ENCODE measurements around the gene SLC2A4RG. TPM values are rescaled to one million over a fixed set of nuclear protein-coding genes. Genes with fewer than 3 reads are reported as not detected.
A peak's percentile ranks its signal among the peaks of the same experiment; 100 is the strongest.

Gene SLC2A4RG
- total RNA-seq, 4 donors from 2014 or later: 26.3 to 50.2 (median 47.7) TPM

GRCh38 chr20:63703976-63704748 lies 35.4 kb upstream of the SLC2A4RG start:
- no peak for DNase-seq
- H3K9me3 ChIP-seq: no peaks in the 10 kb centered on the region
- no peak overlapping the region for H3K4me3 ChIP-seq
- no peak overlapping the region for H3K27ac ChIP-seq
- no peaks in the 10 kb centered on the region for H3K27me3 ChIP-seq
- no peak for TF ChIP-seq POLR2A (IDR thresholded peaks at IDR 0.05)
- TF ChIP-seq POLR2AphosphoS5 (IDR thresholded peaks at IDR 0.05): no peak
- TF ChIP-seq EP300 (IDR thresholded peaks at IDR 0.05; ENCODE audit: low read depth): no peak
- TF ChIP-seq CTCF (IDR thresholded peaks at IDR 0.05): no peak
- peaks cover 15 to 26% (median 22%) of the 10 kb centered on the region in 4 donors for H3K4me1 ChIP-seq
- in situ Hi-C loops (cut with MboI; ENCODE audit: low pct_ligation_motif_present in 1 of 4, low pct_unique_long_range_greater_than_20kb in 1 of 4, low sequenced_read_pairs in 3 of 4) (no loop called here), intact Hi-C loops (cut with DNase I; ENCODE audit: low total_unique reads) (no loop called here)
- WGBS, 2 donors (ENCODE audit: low coverage in 1 of 2): 87 to 100% methylated on average over 1 to 11 of the region's 11 CpGs
- H3K36me3 ChIP-seq: peaks cover 0 to 8% (median 3%) of the 10 kb centered on the region in 4 donors

GRCh38 chr20:63704749-63705117 lies 34.8 kb upstream of the SLC2A4RG start:
- H3K27ac ChIP-seq: no peak overlapping the region

GRCh38 chr20:63705232-63706026 lies 34.1 kb upstream of the SLC2A4RG start:
- peak overlapping the region in 1 of 4 donors; percentile 90 for H3K27ac ChIP-seq
- no peak overlapping the region for H3K4me3 ChIP-seq
- peaks cover 18 to 25% (median 23%) of the 10 kb centered on the region in 4 donors for H3K4me1 ChIP-seq
- H3K9me3 ChIP-seq: no peaks in the 10 kb centered on the region
- no peak for TF ChIP-seq EP300 (IDR thresholded peaks at IDR 0.05; ENCODE audit: low read depth)
- no peak for TF ChIP-seq CTCF (IDR thresholded peaks at IDR 0.05)
- TF ChIP-seq POLR2A (IDR thresholded peaks at IDR 0.05): no peak
- no peak for TF ChIP-seq POLR2AphosphoS5 (IDR thresholded peaks at IDR 0.05)
- intact Hi-C loops (cut with DNase I; ENCODE audit: low total_unique reads) (no loop called here), in situ Hi-C loops (cut with MboI; ENCODE audit: low pct_ligation_motif_present in 1 of 4, low pct_unique_long_range_greater_than_20kb in 1 of 4, low sequenced_read_pairs in 3 of 4) (no loop called here)
- H3K36me3 ChIP-seq: peaks cover 0 to 8% (median 3%) of the 10 kb centered on the region in 4 donors
- 70 to 86% methylated on average over 2 to 8 of the region's 8 CpGs for WGBS, 2 donors (ENCODE audit: low coverage in 1 of 2)
- no peak for DNase-seq
- no peaks in the 10 kb centered on the region for H3K27me3 ChIP-seq

More at GRCh38 chr20:63704749-63705117, 34.8 kb upstream of the SLC2A4RG start:
- 92% methylated on average over 5 of the region's 6 CpGs; no CpG with 5 or more reads in 1 of the 2 donors for WGBS, 2 donors (ENCODE audit: low coverage in 1 of 2)
- H3K4me1 ChIP-seq: peaks cover 18 to 25% (median 23%) of the 10 kb centered on the region in 4 donors
- intact Hi-C loops (cut with DNase I; ENCODE audit: low total_unique reads) (no loop called here), in situ Hi-C loops (cut with MboI; ENCODE audit: low pct_ligation_motif_present in 1 of 4, low pct_unique_long_range_greater_than_20kb in 1 of 4, low sequenced_read_pairs in 3 of 4) (no loop called here)
- no peak overlapping the region for H3K4me3 ChIP-seq
- TF ChIP-seq EP300 (IDR thresholded peaks at IDR 0.05; ENCODE audit: low read depth): no peak
- TF ChIP-seq POLR2A (IDR thresholded peaks at IDR 0.05): no peak
- TF ChIP-seq POLR2AphosphoS5 (IDR thresholded peaks at IDR 0.05): no peak
- TF ChIP-seq CTCF (IDR thresholded peaks at IDR 0.05): no peak
- no peaks in the 10 kb centered on the region for H3K27me3 ChIP-seq
- no peak for DNase-seq
- H3K36me3 ChIP-seq: peaks cover 0 to 8% (median 3%) of the 10 kb centered on the region in 4 donors
- no peaks in the 10 kb centered on the region for H3K9me3 ChIP-seq

- DNase-seq: peak; percentile 37
- H3K27ac ChIP-seq: peak overlapping the region; percentile 90 to 95 (median 92)
- no peaks in the 10 kb centered on the region for H3K27me3 ChIP-seq
- in situ Hi-C loops (cut with MboI; ENCODE audit: low pct_ligation_motif_present in 1 of 4, low pct_unique_long_range_greater_than_20kb in 1 of 4, low sequenced_read_pairs in 3 of 4) (no loop called here), intact Hi-C loops (cut with DNase I; ENCODE audit: low total_unique reads) (no loop called here)
- H3K9me3 ChIP-seq: no peaks in the 10 kb centered on the region
- peak overlapping the region in 1 of 4 donors; percentile 70 for H3K4me3 ChIP-seq
- H3K36me3 ChIP-seq: peaks cover 0 to 12% (median 4%) of the 10 kb centered on the region in 4 donors
- no peak for TF ChIP-seq POLR2A (IDR thresholded peaks at IDR 0.05)
- 70 to 73% methylated on average over 2 to 12 of the region's 12 CpGs for WGBS, 2 donors (ENCODE audit: low coverage in 1 of 2)
- peaks cover 18 to 25% (median 23%) of the 10 kb centered on the region in 4 donors for H3K4me1 ChIP-seq
Measured at GRCh38 chr20:63706027-63706695, 33.4 kb upstream of the SLC2A4RG start.
